ENCODE results near the gene METTL26. TPM values are rescaled to one million over a fixed set of nuclear protein-coding genes. Genes with fewer than 3 reads are reported as not detected.
A peak's percentile ranks its signal among the peaks of the same experiment; 100 is the strongest.

Gene METTL26
- total RNA-seq, 2 donors from 2014 or later = 76.8 to 115 TPM

DNA sequence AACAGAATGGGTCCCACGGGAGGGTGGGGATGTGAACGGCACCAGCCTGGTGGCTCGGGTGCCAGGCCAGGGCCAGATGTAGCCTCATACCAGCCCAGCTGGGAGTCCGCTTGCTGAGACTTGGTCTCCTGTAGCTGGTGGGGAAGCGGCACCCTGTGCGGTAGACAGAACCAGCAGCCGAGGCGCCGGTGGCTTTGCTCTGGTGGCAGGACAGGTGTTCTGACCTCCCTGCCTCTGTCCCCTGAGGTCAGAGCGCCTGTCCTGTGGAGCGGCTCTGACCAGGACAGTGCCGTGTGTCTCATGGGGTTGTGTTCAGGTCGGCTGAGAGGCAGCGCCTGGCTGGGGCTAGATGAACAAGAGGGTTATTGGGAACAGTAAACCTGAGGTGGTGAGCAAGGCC is 26.1 kb downstream of the METTL26 start:
- no peaks in the 10 kb centered on the region for H3K27me3 ChIP-seq
- H3K9me3 ChIP-seq = no peaks in the 10 kb centered on the region
- no peak overlapping the region for H3K4me3 ChIP-seq
- no peaks in the 10 kb centered on the region for H3K36me3 ChIP-seq (replicated peaks in 1 of 2; ENCODE audit: insufficient read depth in 1 of 2, low read depth in 2 of 2)
- peak overlapping the region in 2 of 4 donors; percentile 3 to 41 for H3K27ac ChIP-seq
- intact Hi-C loops (cut with DNase I) = no loop called here
- DNase-seq (no peak), ATAC-seq (no peak)
- no peak for TF ChIP-seq POLR2A (IDR thresholded peaks at IDR 0.05)
- TF ChIP-seq, protein P1, sequence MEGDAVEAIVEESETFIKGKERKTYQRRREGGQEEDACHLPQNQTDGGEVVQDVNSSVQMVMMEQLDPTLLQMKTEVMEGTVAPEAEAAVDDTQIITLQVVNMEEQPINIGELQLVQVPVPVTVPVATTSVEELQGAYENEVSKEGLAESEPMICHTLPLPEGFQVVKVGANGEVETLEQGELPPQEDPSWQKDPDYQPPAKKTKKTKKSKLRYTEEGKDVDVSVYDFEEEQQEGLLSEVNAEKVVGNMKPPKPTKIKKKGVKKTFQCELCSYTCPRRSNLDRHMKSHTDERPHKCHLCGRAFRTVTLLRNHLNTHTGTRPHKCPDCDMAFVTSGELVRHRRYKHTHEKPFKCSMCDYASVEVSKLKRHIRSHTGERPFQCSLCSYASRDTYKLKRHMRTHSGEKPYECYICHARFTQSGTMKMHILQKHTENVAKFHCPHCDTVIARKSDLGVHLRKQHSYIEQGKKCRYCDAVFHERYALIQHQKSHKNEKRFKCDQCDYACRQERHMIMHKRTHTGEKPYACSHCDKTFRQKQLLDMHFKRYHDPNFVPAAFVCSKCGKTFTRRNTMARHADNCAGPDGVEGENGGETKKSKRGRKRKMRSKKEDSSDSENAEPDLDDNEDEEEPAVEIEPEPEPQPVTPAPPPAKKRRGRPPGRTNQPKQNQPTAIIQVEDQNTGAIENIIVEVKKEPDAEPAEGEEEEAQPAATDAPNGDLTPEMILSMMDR (IDR thresholded peaks at IDR 0.05) = no peak
- peaks cover 22% of the 10 kb centered on the region for H3K4me1 ChIP-seq
- 81 to 88% methylated on average over 6 to 14 of the region's 14 CpGs for WGBS, 2 donors

DNA sequence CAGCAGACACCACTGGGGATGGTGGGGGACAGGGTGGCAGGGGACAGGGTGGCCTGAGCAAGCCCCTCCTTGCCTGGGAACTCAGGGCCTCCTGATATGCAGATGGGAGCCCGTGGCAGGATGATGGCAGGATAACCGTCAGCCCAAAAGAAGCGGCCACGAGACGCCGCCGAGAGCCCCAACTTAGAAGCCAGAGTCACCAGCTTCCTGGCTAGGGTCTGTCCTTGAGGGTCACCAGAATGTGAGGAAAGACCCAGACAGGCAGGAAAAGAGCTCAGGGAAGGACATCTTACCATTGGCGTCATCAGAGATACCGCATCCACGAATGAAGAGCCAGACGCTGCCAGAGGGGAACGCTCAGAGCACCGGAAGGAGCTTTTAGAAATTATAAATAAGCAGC is 26.8 kb downstream of the METTL26 start:
- intact Hi-C loops (cut with DNase I) = no loop called here
- no peak for ATAC-seq
- H3K27me3 ChIP-seq = no peaks in the 10 kb centered on the region
- DNase-seq = no peak
- H3K36me3 ChIP-seq (replicated peaks in 1 of 2; ENCODE audit: insufficient read depth in 1 of 2, low read depth in 2 of 2) = no peaks in the 10 kb centered on the region
- peaks cover 22% of the 10 kb centered on the region for H3K4me1 ChIP-seq
- 85 to 88% methylated on average over 13 of the region's 13 CpGs for WGBS, 2 donors
- H3K4me3 ChIP-seq = no peak overlapping the region
- TF ChIP-seq, protein P1 (IDR thresholded peaks at IDR 0.05) = no peak
- TF ChIP-seq POLR2A (IDR thresholded peaks at IDR 0.05) = no peak
- no peaks in the 10 kb centered on the region for H3K9me3 ChIP-seq
- no peak overlapping the region for H3K27ac ChIP-seq

DNA sequence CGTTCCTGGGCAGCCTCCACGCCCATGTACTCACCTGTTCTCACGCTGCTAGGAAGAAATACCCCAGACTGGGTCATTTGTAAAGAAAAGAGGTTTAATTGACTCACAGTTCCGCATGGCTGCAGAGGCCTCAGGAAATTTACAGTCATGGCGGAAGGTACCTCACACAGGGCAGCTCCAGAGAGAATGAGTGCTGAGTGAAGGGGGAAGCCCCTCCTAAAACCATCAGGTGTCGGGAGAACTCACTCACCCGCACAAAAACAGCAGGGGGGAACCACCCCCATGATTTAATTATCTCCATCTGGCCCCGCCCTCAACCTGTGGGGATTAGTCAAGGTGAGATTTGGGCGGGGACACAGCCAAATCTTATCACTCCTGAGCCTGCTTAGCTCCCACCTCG is 28.1 kb downstream of the METTL26 start:
- 78 to 86% methylated on average over 10 of the region's 10 CpGs for WGBS, 2 donors
- no peak for TF ChIP-seq POLR2A (IDR thresholded peaks at IDR 0.05)
- TF ChIP-seq, protein P1 (IDR thresholded peaks at IDR 0.05) = no peak

DNA sequence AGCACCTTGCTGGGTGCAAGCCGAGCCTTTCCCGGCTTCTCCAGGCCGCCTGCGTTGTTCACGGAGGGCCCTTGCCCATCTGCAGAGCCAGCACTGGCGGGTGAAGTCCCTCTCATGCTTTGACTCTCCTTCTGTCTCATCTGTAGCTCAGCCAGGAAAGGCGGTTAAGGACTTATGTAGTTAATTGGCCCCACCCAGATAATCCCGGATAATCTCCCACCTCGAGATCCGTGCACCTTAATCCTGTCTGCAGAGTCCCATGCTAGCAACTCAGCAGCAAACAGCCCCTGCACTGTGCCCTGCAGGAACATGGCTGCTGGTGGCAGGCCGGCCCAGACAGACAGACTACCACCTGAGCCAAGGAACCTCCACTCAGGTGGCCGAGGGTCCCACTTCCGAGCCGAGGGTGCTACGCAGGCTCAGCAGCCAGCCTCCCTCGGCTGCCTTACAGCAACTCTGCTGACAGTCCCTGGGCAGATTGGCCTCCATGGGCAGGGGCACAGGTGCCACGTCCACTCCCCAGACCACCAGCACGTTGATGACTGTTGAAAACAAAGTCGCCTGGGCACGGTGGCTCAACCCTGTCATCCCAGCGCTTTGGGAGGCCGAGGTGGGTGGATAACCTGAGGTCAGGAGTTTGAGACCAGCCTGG is 29.3 kb downstream of the METTL26 start:
- H3K4me1 ChIP-seq = peaks cover 28% of the 10 kb centered on the region
- intact Hi-C loops (cut with DNase I) = no loop called here
- H3K36me3 ChIP-seq (replicated peaks in 1 of 2; ENCODE audit: insufficient read depth in 1 of 2, low read depth in 2 of 2) = no peaks in the 10 kb centered on the region
- H3K27me3 ChIP-seq = no peaks in the 10 kb centered on the region
- H3K4me3 ChIP-seq = no peak overlapping the region
- H3K27ac ChIP-seq = no peak overlapping the region
- TF ChIP-seq POLR2A (IDR thresholded peaks at IDR 0.05) = no peak
- TF ChIP-seq, protein P1 (IDR thresholded peaks at IDR 0.05) = no peak
- DNase-seq = no peak
- H3K9me3 ChIP-seq = no peaks in the 10 kb centered on the region
- WGBS, 2 donors = 94% methylated on average over 9 to 21 of the region's 22 CpGs
- ATAC-seq = no peak

More for the DNA sequence above, 28.1 kb downstream of the METTL26 start:
- Histone ChIP-seq H3K27me3 (no peaks in the 10 kb centered on the region), H3K4me1 (peaks cover 25% of the 10 kb centered on the region), H3K27ac (no peak overlapping the region), H3K4me3 (no peak overlapping the region), H3K36me3 (replicated peaks in 1 of 2; ENCODE audit: insufficient read depth in 1 of 2, low read depth in 2 of 2) (no peaks in the 10 kb centered on the region), H3K9me3 (no peaks in the 10 kb centered on the region)
- DNase-seq = no peak
- intact Hi-C loops (cut with DNase I) = no loop called here
- no peak for ATAC-seq

DNA sequence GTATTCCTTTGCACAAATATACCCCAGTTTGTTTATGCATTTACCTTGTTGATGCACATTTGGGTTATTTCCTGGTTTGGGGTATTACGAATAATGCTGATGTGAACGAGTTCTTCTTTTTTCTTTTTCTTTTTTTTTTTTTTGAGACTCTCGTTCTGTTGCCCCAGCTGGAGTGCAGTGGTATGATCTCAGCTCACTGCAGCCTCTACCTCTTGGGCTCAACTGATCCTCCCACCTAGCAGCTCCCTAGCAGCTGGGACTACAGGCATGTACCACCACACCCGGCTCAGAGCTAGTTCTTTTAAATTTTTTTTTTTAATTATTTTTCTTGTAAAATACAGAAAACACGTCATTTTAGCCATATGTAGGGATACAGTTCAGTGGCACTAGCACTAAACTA is 32.2 kb downstream of the METTL26 start:
- intact Hi-C loops (cut with DNase I) = no loop called here
- DNase-seq = no peak
- peaks cover 0 to 4% of the 10 kb centered on the region in 2 donors for H3K36me3 ChIP-seq (replicated peaks in 1 of 2; ENCODE audit: insufficient read depth in 1 of 2, low read depth in 2 of 2)
- no peak overlapping the region for H3K4me3 ChIP-seq
- WGBS, 2 donors = 81% methylated on average over 5 of the region's 5 CpGs
- no peak for ATAC-seq
- H3K4me1 ChIP-seq = peaks cover 14% of the 10 kb centered on the region
- no peaks in the 10 kb centered on the region for H3K27me3 ChIP-seq
- TF ChIP-seq, protein P1 (IDR thresholded peaks at IDR 0.05) = no peak
- TF ChIP-seq POLR2A (IDR thresholded peaks at IDR 0.05) = no peak
- no peak overlapping the region for H3K27ac ChIP-seq
- no peaks in the 10 kb centered on the region for H3K9me3 ChIP-seq

Data from body of pancreas (tissue), 4 donors.